OCI-LY3 (cell line): ENCODE results near the gene FNDC10.
"Not testable (repeated sequence)": the region's sequence is repeated elsewhere in the genome, so short reads cannot be mapped to it uniquely, and the experiment has no call there.

Source experiments
- H2AFZ ChIP-seq: fragments of 200-600, 300-600 bp; shearing (Covaris generic); 2 replicates; pipeline ENCODE4 v1.6.0; 2014; ENCODE audit warnings: antibody characterized with exemption, low read depth, low read length
- H3K27ac ChIP-seq: fragments of 200-600, 300-600 bp; sonication (generic); 2 replicates; pipeline ENCODE4 v1.5.1; 2014; ENCODE audit warnings: mild to moderate bottlenecking, low read length, moderate library complexity, mixed read lengths
- H3K27me3 ChIP-seq: fragments of 200-600, 300-600 bp; sonication (generic); 2 replicates; pipeline ENCODE4 v1.6.1; 2014; ENCODE audit warnings: low read depth, low read length, mixed read lengths
- H3K36me3 ChIP-seq: fragments of 200-600, 300-600 bp; sonication (generic); replicated peaks from 2 replicates; pipeline ENCODE3; 2014; ENCODE audit warnings: low read depth, low read length, mixed read lengths
- H3K4me1 ChIP-seq: fragments of 300-600, 200-600 bp; sonication (generic); 2 replicates; pipeline ENCODE4 v1.6.1; 2014; ENCODE audit warnings: low read length, mixed read lengths
- H3K4me2 ChIP-seq: fragments of 200-600, 300-600 bp; sonication (generic); 2 replicates; pipeline ENCODE4 v1.6.1; 2014; ENCODE audit warnings: low read length, mixed read lengths
- H3K4me3 ChIP-seq: fragments of 300-600, 200-600 bp; sonication (generic); 2 replicates; pipeline ENCODE4 v1.5.1; 2014; ENCODE audit warnings: antibody characterized with exemption, mild to moderate bottlenecking, low read length, moderate library complexity
- H3K79me2 ChIP-seq: fragments of 300-600, 200-600 bp; shearing (Covaris generic); 2 replicates; pipeline ENCODE4 v1.6.1; 2014; ENCODE audit warnings: mild to moderate bottlenecking, low read length, mixed read lengths
- H3K9ac ChIP-seq: fragments of 300-600, 200-600 bp; shearing (Covaris generic); 2 replicates; pipeline ENCODE4 v1.6.0; 2014; ENCODE audit warnings: mild to moderate bottlenecking, low read length, moderate library complexity
- H3K9me3 ChIP-seq: fragments of 200-600, 300-600 bp; shearing (Covaris generic); 2 replicates; pipeline ENCODE4 v1.6.1; 2014; ENCODE audit warnings: low read length, mixed read lengths; ENCODE audit not compliant: insufficient read depth
- H4K20me1 ChIP-seq: fragments of 200-600, 300-600 bp; sonication (generic); 2 replicates; pipeline ENCODE4 v1.6.1; 2016; ENCODE audit warnings: low read length, mixed read lengths; ENCODE audit not compliant: insufficient read depth
- CTCF ChIP-seq: fragments of 200-600, 300-600 bp; sonication (generic); IDR thresholded peaks from 2 replicates; pipeline ENCODE4 v1.5.1; 2014; ENCODE audit warnings: antibody characterized with exemption, low read length, low read depth
- EZH2phosphoT487 ChIP-seq: fragments of 200-600 bp; shearing (Covaris generic); IDR thresholded peaks from 2 replicates; pipeline ENCODE4 v1.6.1; 2018; ENCODE audit warnings: antibody characterized with exemption, mixed run types, low read depth

Gene FNDC10

DNA sequence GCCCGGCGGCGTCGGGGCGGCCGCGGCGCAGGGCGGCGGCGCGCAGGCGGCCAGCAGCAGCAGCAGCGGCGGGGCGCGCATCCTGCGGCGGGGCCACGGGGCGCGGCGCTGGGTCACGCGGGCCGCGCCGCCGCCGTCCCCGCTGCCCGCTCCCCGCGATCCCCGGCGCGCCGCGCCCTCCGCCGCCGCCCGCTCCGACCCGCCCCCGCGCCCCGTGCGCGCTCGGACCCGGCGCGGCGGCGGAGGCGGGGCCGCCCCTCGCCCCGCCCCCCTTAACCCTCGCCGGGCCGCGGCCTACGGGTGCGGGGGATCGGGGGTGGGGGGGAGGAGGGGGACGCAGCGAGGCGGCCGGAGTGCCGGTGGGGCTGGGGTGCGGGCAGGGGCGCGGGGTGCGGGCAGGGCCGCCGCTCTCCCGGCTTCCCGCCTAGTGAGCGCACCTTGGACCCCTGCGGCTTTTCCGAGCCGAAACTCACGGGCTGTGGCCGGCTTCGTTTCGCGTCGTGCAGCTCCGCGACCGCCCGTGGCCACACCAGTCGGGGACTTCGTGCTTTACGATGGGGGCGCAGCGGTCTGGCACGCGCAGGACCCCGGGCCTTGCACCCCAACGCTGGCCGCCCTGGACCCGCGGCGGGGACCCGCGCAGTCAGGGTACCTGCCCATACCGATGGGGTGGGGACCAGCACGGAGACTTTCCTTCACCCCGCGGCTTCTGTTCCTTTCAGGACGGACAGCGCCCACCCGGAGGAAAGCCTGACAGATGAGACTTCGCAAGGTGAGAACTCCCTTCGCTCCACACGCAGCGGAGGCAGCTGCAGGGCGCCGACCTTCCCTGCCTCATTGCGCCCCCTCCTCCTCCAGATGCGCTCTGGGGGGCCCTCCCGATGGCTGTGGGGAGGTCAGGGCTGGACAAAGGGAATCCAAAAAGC, at the start of gene FNDC10:
Gene FNDC10 (minus strand): TSS at position 201 of the 926 bp plus-strand sequence. CDS start 120 bp downstream, at position 81.
- TF ChIP-seq EZH2phosphoT487, result no peak
- no peak for TF ChIP-seq CTCF
- Histone ChIP-seq H3K9ac (no peak within 1 kb of the TSS), H3K27ac (no peak within 1 kb of the TSS), H3K4me2 (no peak within 1 kb of the TSS), H3K4me1 (peaks cover 33% of the 10 kb centered on the region), H4K20me1 (no peaks in the 10 kb centered on the region), H2AFZ (no peak within 1 kb of the TSS), H3K27me3 (peaks cover 12% of the 10 kb centered on the region; the same call in 1 of the 2 replicates), H3K36me3 (no peaks in the 10 kb centered on the region), H3K79me2 (no peaks in the 10 kb centered on the region), H3K9me3 (no peaks in the 10 kb centered on the region), H3K4me3 (no peak within 1 kb of the TSS)

DNA sequence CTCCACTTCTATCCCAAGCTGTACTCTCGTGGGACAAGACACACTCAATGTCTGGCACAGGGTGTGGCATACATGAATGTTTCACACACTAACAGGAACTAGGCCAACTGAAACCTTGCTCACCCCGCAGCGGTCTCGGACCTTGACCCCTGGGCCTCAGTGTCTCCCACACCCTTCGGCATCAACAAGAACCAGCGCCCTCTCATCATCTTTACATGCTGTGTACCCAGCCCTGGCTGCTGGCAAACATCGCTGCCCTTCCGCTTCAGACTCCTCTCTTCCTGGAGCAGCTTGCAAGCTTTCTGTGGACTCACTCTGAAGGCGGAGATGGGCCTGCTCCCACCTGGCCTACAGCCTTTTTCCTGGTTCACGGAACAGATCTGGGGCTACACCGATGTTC, 48.3 kb upstream of the FNDC10 start:
- H3K4me3 ChIP-seq, H3K36me3 ChIP-seq, H3K79me2 ChIP-seq, H3K4me1 ChIP-seq, H3K27ac ChIP-seq, H2AFZ ChIP-seq, H3K4me2 ChIP-seq, H3K9me3 ChIP-seq, H3K9ac ChIP-seq, H3K27me3 ChIP-seq, H4K20me1 ChIP-seq: not testable (repeated sequence)

- H3K27me3 ChIP-seq, H3K27ac ChIP-seq, H3K9ac ChIP-seq, H4K20me1 ChIP-seq, H3K36me3 ChIP-seq, H3K4me2 ChIP-seq, H3K4me1 ChIP-seq, H3K79me2 ChIP-seq, H2AFZ ChIP-seq, H3K9me3 ChIP-seq, H3K4me3 ChIP-seq: not testable (repeated sequence)
Measured at GRCh38 chr1:1647567-1648241, 47.8 kb upstream of the FNDC10 start.

DNA sequence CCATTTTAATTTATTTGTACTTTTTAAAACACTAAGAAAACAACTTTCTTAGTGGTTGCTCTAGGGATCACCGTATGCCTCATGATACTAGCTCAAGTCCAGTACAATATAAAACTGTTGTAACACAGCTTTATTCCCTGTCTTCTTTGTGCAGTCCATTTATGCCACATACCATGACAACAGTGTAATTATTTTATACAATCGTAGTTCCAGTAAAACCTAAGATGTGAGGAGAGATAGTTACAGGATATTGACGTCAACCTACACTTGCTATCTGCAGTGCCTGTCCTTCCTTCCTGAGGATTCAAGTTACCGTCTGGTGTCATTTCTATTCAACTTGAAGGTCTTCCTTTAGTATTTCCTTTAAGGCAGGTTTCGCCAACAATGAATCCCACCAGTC, 46.4 kb upstream of the FNDC10 start:
- H3K27ac ChIP-seq, H3K4me1 ChIP-seq, H3K27me3 ChIP-seq, H3K4me2 ChIP-seq, H4K20me1 ChIP-seq, H3K36me3 ChIP-seq, H3K79me2 ChIP-seq, H3K9ac ChIP-seq, H3K9me3 ChIP-seq, H3K4me3 ChIP-seq, H2AFZ ChIP-seq: not testable (repeated sequence)

- not testable (repeated sequence) for H3K4me1 ChIP-seq, H3K4me2 ChIP-seq, H4K20me1 ChIP-seq, H3K4me3 ChIP-seq, H3K27me3 ChIP-seq, H3K36me3 ChIP-seq, H2AFZ ChIP-seq, H3K79me2 ChIP-seq, H3K9ac ChIP-seq, H3K27ac ChIP-seq, H3K9me3 ChIP-seq
Measured at GRCh38 chr1:1640711-1641461, 41.0 kb upstream of the FNDC10 start.

DNA sequence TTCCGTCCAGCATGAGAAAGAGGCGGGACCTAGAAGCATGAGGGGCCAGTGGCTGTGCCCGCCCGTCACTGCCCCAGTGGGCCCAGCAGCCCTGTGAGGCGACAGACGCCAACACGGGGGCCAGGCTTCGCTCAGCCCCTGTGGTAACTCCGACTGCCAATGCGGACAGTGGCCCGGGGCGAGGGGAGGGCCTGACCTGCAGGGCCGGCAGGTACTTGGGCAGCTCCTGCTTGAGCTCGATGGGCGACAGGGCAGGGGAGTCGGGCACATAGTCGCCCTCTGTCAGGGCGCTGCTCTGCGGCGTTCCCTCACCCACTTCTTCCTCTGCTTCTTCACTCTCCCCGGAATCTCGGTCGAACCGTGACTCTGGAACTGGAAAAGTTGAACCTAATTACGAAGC, 40.1 kb upstream of the FNDC10 start:
- not testable (repeated sequence) for H4K20me1 ChIP-seq, H3K36me3 ChIP-seq, H3K4me1 ChIP-seq, H3K9me3 ChIP-seq, H3K79me2 ChIP-seq, H3K4me2 ChIP-seq, H3K4me3 ChIP-seq, H2AFZ ChIP-seq, H3K27ac ChIP-seq, H3K9ac ChIP-seq, H3K27me3 ChIP-seq

DNA sequence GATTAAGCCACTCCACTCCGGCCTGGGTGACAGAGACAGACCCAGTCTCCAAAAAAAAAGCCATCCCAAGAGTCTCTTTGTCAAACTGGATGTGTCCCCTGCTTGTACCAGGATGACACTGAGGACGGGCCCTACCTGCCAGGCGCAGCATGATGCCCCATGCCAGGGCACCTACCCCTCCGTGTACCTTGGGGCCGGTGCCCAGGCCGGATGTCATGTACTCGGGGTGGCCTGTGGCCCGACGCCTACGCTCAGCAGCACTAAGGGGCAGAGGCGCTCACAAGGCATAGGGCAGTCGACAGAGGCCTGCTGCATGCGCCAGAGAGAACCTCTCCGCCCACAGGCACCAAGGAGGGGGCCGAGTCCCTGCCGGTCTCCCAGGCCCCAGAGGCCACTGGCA, 39.4 kb upstream of the FNDC10 start:
- H3K9me3 ChIP-seq, H3K27me3 ChIP-seq, H3K36me3 ChIP-seq, H3K4me3 ChIP-seq, H2AFZ ChIP-seq, H3K9ac ChIP-seq, H3K4me2 ChIP-seq, H3K4me1 ChIP-seq, H4K20me1 ChIP-seq, H3K79me2 ChIP-seq, H3K27ac ChIP-seq: not testable (repeated sequence)

- not testable (repeated sequence) for H3K27me3 ChIP-seq, H3K79me2 ChIP-seq, H3K4me1 ChIP-seq, H3K9ac ChIP-seq, H3K4me2 ChIP-seq, H4K20me1 ChIP-seq, H3K4me3 ChIP-seq, H2AFZ ChIP-seq, H3K9me3 ChIP-seq, H3K27ac ChIP-seq, H3K36me3 ChIP-seq
Measured at GRCh38 chr1:1638528-1638927, 38.6 kb upstream of the FNDC10 start.
